Measurements from ENCODE around the gene RASL10A. TPM values are rescaled to one million over a fixed set of nuclear protein-coding genes. Genes with fewer than 3 reads are reported as not detected.

The RASL10A gene
- total and polyA plus RNA-seq, 2 experiments from 2014 or later: 1.6 to 3.0 TPM

DNA sequence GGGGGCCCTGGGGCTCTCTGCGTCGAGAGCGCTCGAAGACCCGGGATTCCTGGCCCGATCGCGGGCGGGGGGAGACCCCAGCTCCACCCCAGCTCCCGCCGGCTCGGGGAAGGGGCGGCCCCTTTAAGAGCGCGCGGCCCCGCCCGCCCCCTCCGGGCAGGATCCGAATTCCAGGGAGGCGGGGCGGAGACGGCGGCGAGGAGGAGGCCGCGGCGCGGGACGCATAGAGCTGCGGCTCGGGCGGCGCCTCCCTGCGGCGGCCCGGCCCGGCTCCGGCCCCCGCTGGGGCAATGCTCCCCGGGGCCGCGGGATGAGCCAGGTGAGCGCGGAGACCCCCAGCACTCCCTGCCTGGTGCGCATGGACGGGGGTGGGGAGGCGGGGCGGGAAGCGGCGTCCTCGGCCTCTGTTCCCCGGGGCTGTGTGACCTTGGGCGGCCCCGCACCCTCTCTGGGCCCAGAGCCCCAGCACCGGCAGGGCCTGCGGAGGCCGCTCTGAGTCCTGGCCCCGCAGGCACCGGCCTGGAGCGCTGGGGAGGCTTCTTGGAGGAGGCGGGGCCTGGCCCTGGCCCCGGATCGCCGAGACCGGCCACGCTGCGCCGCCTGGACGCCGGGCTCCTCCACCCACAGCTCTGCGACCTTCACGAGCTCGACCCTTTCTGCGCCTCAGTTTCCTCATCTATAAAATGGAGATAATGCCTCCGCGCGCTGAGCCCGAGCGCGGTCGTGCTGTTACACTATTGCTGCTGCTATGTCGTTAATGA is 8.5 kb downstream of the RASL10A start:
- peak; percentile 61 for ATAC-seq
- Mint-ChIP-seq H3K36me3 (ENCODE audit: low read depth) (no peaks in the 10 kb centered on the region), H3K27ac (no peak overlapping the region; the same call in none of the 2 replicates), H3K4me3 (peak overlapping the region; percentile 84), H3K9me3 (no peaks in the 10 kb centered on the region), H3K27me3 (ENCODE audit: insufficient read depth, low read depth, poor library complexity) (peaks cover 16% of the 10 kb centered on the region), H3K4me1 (peaks cover 31% of the 10 kb centered on the region)
- Histone ChIP-seq H3K27me3 (ENCODE audit: insufficient read depth) (no peaks in the 10 kb centered on the region), H3K79me2 (replicated peaks; ENCODE audit: insufficient read depth) (no peaks in the 10 kb centered on the region), H3K4me2 (peak overlapping the region; percentile 97), H2AFZ (peak overlapping the region; percentile 99), H3K4me3 (peak overlapping the region; percentile 88), H3K27ac (ENCODE audit: low read depth) (peak overlapping the region; percentile 84), H3K4me1 (ENCODE audit: insufficient read depth) (peaks cover 10% of the 10 kb centered on the region; the same call in 1 of the 2 replicates), H4K20me1 (replicated peaks; ENCODE audit: insufficient read depth) (no peaks in the 10 kb centered on the region), H3F3A (replicated peaks; ENCODE audit: low read depth) (peaks cover 18% of the 10 kb centered on the region), H3K36me3 (ENCODE audit: insufficient read depth) (no peaks in the 10 kb centered on the region), H3K9me2 (ENCODE audit: insufficient read depth) (no peaks in the 10 kb centered on the region)
- TF ChIP-seq EZH2 (IDR thresholded peaks at IDR 0.05; ENCODE audit: low read depth, unreplicated experiment) (no peak), STAT1 (IDR thresholded peaks at IDR 0.05; ENCODE audit: unreplicated experiment) (no peak), CREB1 (CRISPR knock-in tag; IDR thresholded peaks at IDR 0.05; ENCODE audit: low read depth) (no peak), CTCF (conservative IDR thresholded peaks at IDR 0.05; ENCODE audit: low read depth in 2 of 2) (no peak), ZNF331 (CRISPR knock-in tag; IDR thresholded peaks at IDR 0.05; ENCODE audit: low read depth) (no peak), ZNF462 (CRISPR knock-in tag; IDR thresholded peaks at IDR 0.05) (no peak), REST (IDR thresholded peaks at IDR 0.05; ENCODE audit: unreplicated experiment) (no peak), POLR2AphosphoS5 (IDR thresholded peaks at IDR 0.05; ENCODE audit: low read depth) (no peak), ZNF114 (CRISPR knock-in tag; IDR thresholded peaks at IDR 0.05) (no peak), NANOG (IDR thresholded peaks at IDR 0.05; ENCODE audit: borderline replicate concordance) (no peak), JUNB (IDR thresholded peaks at IDR 0.05; ENCODE audit: unreplicated experiment) (no peak), EZH2phosphoT487 (IDR thresholded peaks at IDR 0.05; ENCODE audit: unreplicated experiment) (no peak)
- TF ChIP-seq, protein P1, sequence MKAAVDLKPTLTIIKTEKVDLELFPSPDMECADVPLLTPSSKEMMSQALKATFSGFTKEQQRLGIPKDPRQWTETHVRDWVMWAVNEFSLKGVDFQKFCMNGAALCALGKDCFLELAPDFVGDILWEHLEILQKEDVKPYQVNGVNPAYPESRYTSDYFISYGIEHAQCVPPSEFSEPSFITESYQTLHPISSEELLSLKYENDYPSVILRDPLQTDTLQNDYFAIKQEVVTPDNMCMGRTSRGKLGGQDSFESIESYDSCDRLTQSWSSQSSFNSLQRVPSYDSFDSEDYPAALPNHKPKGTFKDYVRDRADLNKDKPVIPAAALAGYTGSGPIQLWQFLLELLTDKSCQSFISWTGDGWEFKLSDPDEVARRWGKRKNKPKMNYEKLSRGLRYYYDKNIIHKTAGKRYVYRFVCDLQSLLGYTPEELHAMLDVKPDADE (IDR thresholded peaks at IDR 0.05): no peak
- peak; percentile 93 for DNase-seq (ENCODE audit: low spot score)

Measured in GM23338 (cell line).